ENCODE measurements around the gene XCR1.

XCR1 gene

GRCh38 chr3:45980819-45981218 is 46.5 kb downstream of the XCR1 start:
- DNase-seq: no peak

- DNase-seq: no peak
Observed at GRCh38 chr3:45980229-45980813, 47.0 kb downstream of the XCR1 start.

GRCh38 chr3:45979378-45979777 is 47.9 kb downstream of the XCR1 start:
- no peak for DNase-seq

GRCh38 chr3:45978006-45978761 is 49.1 kb downstream of the XCR1 start:
- DNase-seq: peak; percentile 53

GRCh38 chr3:45976191-45977091 is 50.8 kb downstream of the XCR1 start:
- peak; percentile 54 for DNase-seq

- no peak for DNase-seq
Observed at GRCh38 chr3:45975686-45976085, 51.6 kb downstream of the XCR1 start.

GRCh38 chr3:45974686-45975085 is 52.6 kb downstream of the XCR1 start:
- DNase-seq: no peak

GRCh38 chr3:45972534-45973402 is 54.5 kb downstream of the XCR1 start:
- peak; percentile 58 for DNase-seq

- no peak for DNase-seq
Observed at GRCh38 chr3:45969953-45970352, 57.3 kb downstream of the XCR1 start.

- no peak for DNase-seq
Observed at GRCh38 chr3:45969116-45969515, 58.2 kb downstream of the XCR1 start.

- DNase-seq: no peak
Observed at GRCh38 chr3:45968706-45969105, 58.6 kb downstream of the XCR1 start.

GRCh38 chr3:45968149-45968548 is 59.1 kb downstream of the XCR1 start:
- no peak for DNase-seq

- no peak for DNase-seq
Observed at GRCh38 chr3:45967724-45968123, 59.6 kb downstream of the XCR1 start.

All from CD4-positive, alpha-beta T cell treated with Interleukin-4 for 4 hours (primary cell).